Ishikawa (cell line): ENCODE measurements around the gene KIAA0513.

ENCODE experiments used
- CEBPB ChIP-seq: IDR thresholded peaks from 2 replicates; pipeline ENCODE4 v1.6.1; 2012
- EGR1 ChIP-seq: IDR thresholded peaks from 2 replicates; pipeline ENCODE4 v1.6.1; 2012
- EP300 ChIP-seq: IDR thresholded peaks from 2 replicates; pipeline ENCODE4 v1.6.1; 2012; ENCODE audit warnings: borderline replicate concordance
- RAD21 ChIP-seq: IDR thresholded peaks from 2 replicates; pipeline ENCODE4 v1.6.1; 2012; ENCODE audit warnings: low read depth
- YY1 ChIP-seq: IDR thresholded peaks from 2 replicates; pipeline ENCODE4 v1.6.1; 2012; ENCODE audit warnings: low read depth
- TF ChIP-seq, protein P1 (sequence below): IDR thresholded peaks from 2 replicates; pipeline ENCODE4 v1.6.1; 2012; ENCODE audit warnings: low read depth, mild to moderate bottlenecking
- TF ChIP-seq, protein P2 (sequence below): IDR thresholded peaks from 2 replicates; pipeline ENCODE4 v1.6.1; 2012

DNA sequence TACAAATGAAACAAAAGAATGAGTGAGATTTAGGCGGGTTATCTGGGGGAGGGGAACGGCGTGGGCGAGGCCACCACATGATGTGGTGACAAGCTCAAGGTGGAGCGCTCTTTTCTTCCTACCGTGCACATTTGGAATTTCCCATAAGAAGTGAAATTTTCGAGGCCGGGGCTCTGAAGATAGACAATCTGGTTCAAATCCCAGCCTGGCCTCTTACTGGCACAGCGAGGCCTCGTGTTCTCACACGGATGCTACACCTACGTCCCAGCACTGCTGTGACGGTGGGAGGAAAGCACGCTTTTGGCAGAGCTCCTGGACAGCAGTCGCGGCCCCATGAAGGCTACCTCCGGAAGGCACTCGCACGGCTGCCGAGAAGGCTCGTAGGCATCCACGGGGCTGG lies 41.5 kb upstream of the KIAA0513 start:
- TF ChIP-seq, protein P1, sequence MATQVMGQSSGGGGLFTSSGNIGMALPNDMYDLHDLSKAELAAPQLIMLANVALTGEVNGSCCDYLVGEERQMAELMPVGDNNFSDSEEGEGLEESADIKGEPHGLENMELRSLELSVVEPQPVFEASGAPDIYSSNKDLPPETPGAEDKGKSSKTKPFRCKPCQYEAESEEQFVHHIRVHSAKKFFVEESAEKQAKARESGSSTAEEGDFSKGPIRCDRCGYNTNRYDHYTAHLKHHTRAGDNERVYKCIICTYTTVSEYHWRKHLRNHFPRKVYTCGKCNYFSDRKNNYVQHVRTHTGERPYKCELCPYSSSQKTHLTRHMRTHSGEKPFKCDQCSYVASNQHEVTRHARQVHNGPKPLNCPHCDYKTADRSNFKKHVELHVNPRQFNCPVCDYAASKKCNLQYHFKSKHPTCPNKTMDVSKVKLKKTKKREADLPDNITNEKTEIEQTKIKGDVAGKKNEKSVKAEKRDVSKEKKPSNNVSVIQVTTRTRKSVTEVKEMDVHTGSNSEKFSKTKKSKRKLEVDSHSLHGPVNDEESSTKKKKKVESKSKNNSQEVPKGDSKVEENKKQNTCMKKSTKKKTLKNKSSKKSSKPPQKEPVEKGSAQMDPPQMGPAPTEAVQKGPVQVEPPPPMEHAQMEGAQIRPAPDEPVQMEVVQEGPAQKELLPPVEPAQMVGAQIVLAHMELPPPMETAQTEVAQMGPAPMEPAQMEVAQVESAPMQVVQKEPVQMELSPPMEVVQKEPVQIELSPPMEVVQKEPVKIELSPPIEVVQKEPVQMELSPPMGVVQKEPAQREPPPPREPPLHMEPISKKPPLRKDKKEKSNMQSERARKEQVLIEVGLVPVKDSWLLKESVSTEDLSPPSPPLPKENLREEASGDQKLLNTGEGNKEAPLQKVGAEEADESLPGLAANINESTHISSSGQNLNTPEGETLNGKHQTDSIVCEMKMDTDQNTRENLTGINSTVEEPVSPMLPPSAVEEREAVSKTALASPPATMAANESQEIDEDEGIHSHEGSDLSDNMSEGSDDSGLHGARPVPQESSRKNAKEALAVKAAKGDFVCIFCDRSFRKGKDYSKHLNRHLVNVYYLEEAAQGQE: no peak
- TF ChIP-seq EP300 (no peak), EGR1 (no peak), YY1 (no peak), CEBPB (no peak), RAD21 (no peak)
- TF ChIP-seq, protein P2, sequence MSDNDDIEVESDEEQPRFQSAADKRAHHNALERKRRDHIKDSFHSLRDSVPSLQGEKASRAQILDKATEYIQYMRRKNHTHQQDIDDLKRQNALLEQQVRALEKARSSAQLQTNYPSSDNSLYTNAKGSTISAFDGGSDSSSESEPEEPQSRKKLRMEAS: no peak
